Measurements from ENCODE around the gene PCDHGA4.

PCDHGA4 gene

GRCh38 chr5:141320225-141321169 is 34.3 kb upstream of the PCDHGA4 start, which contains the start of gene TAF7 (continued):
- TF ChIP-seq ZEB2 (tag by site-specific recombination; IDR thresholded peaks at IDR 0.05) (peak; percentile 69; the same call in 1 of the 2 replicates), ZNF670 (tag by site-specific recombination; IDR thresholded peaks at IDR 0.05; ENCODE audit: low read depth) (no peak), ZBTB17 (tag by site-specific recombination; IDR thresholded peaks at IDR 0.05) (peak; percentile 88), SETDB1 (IDR thresholded peaks at IDR 0.05; ENCODE audit: insufficient read length, low read length) (peak; percentile 94), ZNF660 (tag by site-specific recombination; IDR thresholded peaks at IDR 0.05) (peak; percentile 87), ZNF830 (tag by site-specific recombination; IDR thresholded peaks at IDR 0.05; ENCODE audit: low read depth) (no peak), ZBTB48 (tag by site-specific recombination; IDR thresholded peaks at IDR 0.05) (peak; percentile 60; the same call in 1 of the 2 replicates)
- TF ChIP-seq, protein P1, sequence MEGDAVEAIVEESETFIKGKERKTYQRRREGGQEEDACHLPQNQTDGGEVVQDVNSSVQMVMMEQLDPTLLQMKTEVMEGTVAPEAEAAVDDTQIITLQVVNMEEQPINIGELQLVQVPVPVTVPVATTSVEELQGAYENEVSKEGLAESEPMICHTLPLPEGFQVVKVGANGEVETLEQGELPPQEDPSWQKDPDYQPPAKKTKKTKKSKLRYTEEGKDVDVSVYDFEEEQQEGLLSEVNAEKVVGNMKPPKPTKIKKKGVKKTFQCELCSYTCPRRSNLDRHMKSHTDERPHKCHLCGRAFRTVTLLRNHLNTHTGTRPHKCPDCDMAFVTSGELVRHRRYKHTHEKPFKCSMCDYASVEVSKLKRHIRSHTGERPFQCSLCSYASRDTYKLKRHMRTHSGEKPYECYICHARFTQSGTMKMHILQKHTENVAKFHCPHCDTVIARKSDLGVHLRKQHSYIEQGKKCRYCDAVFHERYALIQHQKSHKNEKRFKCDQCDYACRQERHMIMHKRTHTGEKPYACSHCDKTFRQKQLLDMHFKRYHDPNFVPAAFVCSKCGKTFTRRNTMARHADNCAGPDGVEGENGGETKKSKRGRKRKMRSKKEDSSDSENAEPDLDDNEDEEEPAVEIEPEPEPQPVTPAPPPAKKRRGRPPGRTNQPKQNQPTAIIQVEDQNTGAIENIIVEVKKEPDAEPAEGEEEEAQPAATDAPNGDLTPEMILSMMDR (tag by site-specific recombination; IDR thresholded peaks at IDR 0.05) = peak; percentile 77
- TF ChIP-seq, protein P2, sequence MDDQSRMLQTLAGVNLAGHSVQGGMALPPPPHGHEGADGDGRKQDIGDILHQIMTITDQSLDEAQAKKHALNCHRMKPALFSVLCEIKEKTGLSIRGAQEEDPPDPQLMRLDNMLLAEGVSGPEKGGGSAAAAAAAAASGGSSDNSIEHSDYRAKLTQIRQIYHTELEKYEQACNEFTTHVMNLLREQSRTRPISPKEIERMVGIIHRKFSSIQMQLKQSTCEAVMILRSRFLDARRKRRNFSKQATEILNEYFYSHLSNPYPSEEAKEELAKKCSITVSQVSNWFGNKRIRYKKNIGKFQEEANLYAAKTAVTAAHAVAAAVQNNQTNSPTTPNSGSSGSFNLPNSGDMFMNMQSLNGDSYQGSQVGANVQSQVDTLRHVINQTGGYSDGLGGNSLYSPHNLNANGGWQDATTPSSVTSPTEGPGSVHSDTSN (CRISPR knock-in tag; IDR thresholded peaks at IDR 0.05) = peak; percentile 99

DNA sequence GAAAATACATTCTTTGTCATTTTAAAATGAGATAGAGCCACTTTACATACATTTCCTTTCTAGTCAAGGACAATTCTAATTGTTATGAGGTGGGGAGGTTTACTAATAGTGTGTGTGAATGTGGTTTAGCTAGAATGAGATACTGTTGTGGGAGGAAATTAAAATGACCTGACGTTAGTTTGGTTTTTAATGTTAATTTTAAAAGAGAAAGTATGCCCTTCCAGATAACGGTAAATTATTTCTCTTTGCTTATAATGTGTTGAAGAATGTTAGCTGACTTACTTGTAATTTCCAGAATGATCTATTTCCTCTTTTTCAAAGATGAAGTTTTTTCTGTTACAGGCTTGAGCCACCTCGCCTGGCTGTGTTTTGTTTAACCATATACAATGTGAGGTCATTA is 32.6 kb upstream of the PCDHGA4 start:
- CTCF ChIA-PET = interaction anchor here (1.3 to 3.1 kb wide), 2 partner anchors 21 to 28 kb away, joined by 5 to 9 read pairs; partner anchors contain the start of gene PCDHGA3
- Histone ChIP-seq H3K9me3 (ENCODE audit: control insufficient read depth, insufficient read depth, low read depth, low read length) (peaks cover 5% of the 10 kb centered on the region; the same call in 1 of the 2 replicates), H3K4me3 (ENCODE audit: low read depth, low read length) (no peak overlapping the region), H3K4me1 (ENCODE audit: control insufficient read depth, insufficient read depth, low read length) (no peaks in the 10 kb centered on the region), H3K27ac (ENCODE audit: extremely low read depth, low read depth, low read length) (no peak overlapping the region), H3K36me3 (ENCODE audit: control insufficient read depth in 2 of 2, insufficient read depth in 1 of 2, low read length in 2 of 2) (peaks cover 0 to 21% of the 10 kb centered on the region in 2 experiments; a peak in 2 of 3 replicates)
- TF ChIP-seq ZNF37A (tag by site-specific recombination; IDR thresholded peaks at IDR 0.05) (no peak), ZNF660 (tag by site-specific recombination; IDR thresholded peaks at IDR 0.05) (no peak), ZNF311 (tag by site-specific recombination; IDR thresholded peaks at IDR 0.05; ENCODE audit: borderline replicate concordance) (no peak), ZNF211 (tag by site-specific recombination; IDR thresholded peaks at IDR 0.05; ENCODE audit: low read depth) (no peak), ZNF707 (tag by site-specific recombination; IDR thresholded peaks at IDR 0.05) (no peak), ZNF341 (tag by site-specific recombination; IDR thresholded peaks at IDR 0.05; ENCODE audit: low read depth) (no peak), ZSCAN30 (tag by site-specific recombination; IDR thresholded peaks at IDR 0.05) (no peak), KLF7 (tag by site-specific recombination; IDR thresholded peaks at IDR 0.05; ENCODE audit: borderline replicate concordance) (no peak), ZNF473 (tag by site-specific recombination; IDR thresholded peaks at IDR 0.05) (no peak), ZSCAN5A (tag by site-specific recombination; IDR thresholded peaks at IDR 0.05) (no peak), ZNF423 (tag by site-specific recombination; IDR thresholded peaks at IDR 0.05) (no peak), ZNF530 (tag by site-specific recombination; IDR thresholded peaks at IDR 0.05; ENCODE audit: low read depth) (no peak), ZNF777 (tag by site-specific recombination; IDR thresholded peaks at IDR 0.05; ENCODE audit: borderline replicate concordance) (no peak), ZNF747 (tag by site-specific recombination; IDR thresholded peaks at IDR 0.05) (no peak), ZNF433 (tag by site-specific recombination; IDR thresholded peaks at IDR 0.05; ENCODE audit: low read depth) (no peak)
- TF ChIP-seq, protein P3, sequence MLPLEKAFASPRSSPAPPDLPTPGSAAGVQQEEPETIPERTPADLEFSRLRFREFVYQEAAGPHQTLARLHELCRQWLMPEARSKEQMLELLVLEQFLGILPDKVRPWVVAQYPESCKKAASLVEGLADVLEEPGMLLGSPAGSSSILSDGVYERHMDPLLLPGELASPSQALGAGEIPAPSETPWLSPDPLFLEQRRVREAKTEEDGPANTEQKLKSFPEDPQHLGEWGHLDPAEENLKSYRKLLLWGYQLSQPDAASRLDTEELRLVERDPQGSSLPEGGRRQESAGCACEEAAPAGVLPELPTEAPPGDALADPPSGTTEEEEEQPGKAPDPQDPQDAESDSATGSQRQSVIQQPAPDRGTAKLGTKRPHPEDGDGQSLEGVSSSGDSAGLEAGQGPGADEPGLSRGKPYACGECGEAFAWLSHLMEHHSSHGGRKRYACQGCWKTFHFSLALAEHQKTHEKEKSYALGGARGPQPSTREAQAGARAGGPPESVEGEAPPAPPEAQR (tag by site-specific recombination; IDR thresholded peaks at IDR 0.05) = no peak
- TF ChIP-seq, protein P4, sequence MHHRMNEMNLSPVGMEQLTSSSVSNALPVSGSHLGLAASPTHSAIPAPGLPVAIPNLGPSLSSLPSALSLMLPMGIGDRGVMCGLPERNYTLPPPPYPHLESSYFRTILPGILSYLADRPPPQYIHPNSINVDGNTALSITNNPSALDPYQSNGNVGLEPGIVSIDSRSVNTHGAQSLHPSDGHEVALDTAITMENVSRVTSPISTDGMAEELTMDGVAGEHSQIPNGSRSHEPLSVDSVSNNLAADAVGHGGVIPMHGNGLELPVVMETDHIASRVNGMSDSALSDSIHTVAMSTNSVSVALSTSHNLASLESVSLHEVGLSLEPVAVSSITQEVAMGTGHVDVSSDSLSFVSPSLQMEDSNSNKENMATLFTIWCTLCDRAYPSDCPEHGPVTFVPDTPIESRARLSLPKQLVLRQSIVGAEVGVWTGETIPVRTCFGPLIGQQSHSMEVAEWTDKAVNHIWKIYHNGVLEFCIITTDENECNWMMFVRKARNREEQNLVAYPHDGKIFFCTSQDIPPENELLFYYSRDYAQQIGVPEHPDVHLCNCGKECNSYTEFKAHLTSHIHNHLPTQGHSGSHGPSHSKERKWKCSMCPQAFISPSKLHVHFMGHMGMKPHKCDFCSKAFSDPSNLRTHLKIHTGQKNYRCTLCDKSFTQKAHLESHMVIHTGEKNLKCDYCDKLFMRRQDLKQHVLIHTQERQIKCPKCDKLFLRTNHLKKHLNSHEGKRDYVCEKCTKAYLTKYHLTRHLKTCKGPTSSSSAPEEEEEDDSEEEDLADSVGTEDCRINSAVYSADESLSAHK (tag by site-specific recombination; IDR thresholded peaks at IDR 0.05) = no peak
- POLR2A ChIA-PET = no interaction called here

All from HEK293 (cell line).